Measurements from ENCODE around the gene TAOK1. TPM values are rescaled to one million over a fixed set of nuclear protein-coding genes. Genes with fewer than 3 reads are reported as not detected.
A peak's percentile ranks its signal among the peaks of the same experiment; 100 is the strongest.
"Not testable (repeated sequence)": the region's sequence is repeated elsewhere in the genome, so short reads cannot be mapped to it uniquely, and the experiment has no call there.

The TAOK1 gene
- total RNA-seq, 1 donor from 2014 or later = 63.6 TPM

- DNase-seq = no peak
These were observed 55.7 kb downstream of the TAOK1 start for GRCh38 chr17:29445844-29446243.

DNA sequence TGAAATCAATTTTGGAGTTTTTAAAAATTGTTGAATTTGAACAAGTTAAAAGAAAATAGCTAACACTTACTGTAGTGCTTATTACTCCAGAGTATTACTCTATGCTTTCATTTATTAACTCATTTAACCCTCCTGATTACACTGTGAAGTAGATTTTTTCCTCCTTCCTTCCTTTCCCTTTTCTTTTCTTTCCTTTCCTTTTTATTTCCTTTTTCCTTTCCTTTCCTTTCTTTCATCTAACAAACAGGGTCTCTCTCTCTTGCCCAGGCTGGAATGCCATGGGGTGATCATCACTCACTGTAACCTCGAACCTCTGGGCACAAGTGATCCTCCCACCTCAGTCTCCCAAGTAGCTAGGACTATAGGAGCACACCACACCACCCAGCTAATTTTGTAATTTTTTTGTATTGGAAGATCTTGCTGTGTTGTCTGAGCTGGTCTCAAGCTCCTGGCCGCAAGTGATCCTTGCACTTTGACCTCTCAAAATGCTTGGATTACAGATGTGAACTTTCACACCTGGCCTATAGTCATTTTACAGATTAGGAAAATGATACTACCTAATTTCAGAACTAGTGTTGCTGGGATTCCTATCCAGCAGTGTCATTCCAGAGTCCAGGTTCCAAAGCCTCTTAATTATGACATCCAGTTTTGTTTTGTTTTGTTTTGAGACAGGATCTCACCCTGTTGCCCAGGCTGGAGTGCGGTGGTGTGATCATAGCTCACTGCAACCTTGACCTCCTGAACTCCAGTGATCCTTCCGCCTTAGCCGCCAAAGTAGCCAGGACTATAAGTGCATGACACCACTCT lies 59.9 kb downstream of the TAOK1 start:
- DNase-seq = no peak

DNA sequence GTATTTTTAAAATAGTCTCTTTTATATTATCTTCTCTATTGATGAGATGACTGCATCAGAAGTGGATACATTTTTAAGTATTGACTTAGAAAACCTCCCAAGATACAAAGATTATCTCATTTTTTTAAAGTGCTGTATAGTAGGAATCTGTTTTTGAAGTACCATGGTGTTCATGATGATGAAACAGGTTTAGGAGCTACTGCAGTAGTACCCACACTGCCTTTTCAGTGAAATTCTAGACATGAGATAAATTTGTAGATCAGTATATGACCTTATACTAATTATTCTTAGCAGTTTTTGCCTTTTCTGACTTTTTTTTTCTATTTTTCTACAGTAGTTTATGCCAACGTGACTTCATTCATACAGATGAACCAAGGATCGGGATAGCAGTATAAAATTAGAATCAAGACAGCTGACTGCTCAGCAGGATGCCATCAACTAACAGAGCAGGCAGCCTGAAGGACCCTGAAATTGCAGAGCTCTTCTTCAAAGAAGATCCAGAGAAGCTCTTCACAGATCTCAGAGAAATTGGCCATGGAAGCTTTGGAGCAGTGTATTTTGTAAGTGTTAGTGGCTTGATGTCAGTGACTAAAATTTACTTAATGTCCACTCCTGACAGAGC lies 61.1 kb downstream of the TAOK1 start:
- DNase-seq = peak; percentile 37

DNA sequence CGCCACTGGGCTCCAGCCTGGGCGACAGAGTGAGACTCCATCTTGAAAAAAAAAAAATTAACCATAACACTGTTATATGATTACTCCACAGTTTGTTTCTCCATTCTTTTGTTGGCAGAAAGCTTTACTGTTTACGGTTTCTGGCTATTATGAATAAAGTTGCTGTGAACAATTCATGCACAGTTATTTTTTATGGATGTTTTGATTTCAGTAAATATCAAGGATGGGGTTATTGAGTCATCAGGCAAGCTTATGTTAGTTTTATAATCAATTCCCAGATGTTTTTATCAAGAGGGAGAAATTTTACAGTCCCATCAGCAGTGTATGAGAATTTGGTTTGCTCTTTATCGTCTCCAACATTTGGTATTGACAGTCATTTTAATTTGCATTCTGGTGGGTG lies 67.9 kb downstream of the TAOK1 start:
- no peak for DNase-seq

- no peak for DNase-seq
These were observed 71.5 kb downstream of the TAOK1 start for GRCh38 chr17:29461483-29462206.

GRCh38 chr17:29469276-29469675 lies 79.1 kb downstream of the TAOK1 start:
- no peak for DNase-seq

GRCh38 chr17:29473437-29473836 lies 83.3 kb downstream of the TAOK1 start:
- not testable (repeated sequence) for DNase-seq

GRCh38 chr17:29474297-29474696 lies 84.1 kb downstream of the TAOK1 start:
- DNase-seq = no peak

- no peak for DNase-seq
These were observed 85.7 kb downstream of the TAOK1 start for GRCh38 chr17:29475891-29476290.

GRCh38 chr17:29480249-29480928 lies 90.2 kb downstream of the TAOK1 start:
- not testable (repeated sequence) for DNase-seq

DNA sequence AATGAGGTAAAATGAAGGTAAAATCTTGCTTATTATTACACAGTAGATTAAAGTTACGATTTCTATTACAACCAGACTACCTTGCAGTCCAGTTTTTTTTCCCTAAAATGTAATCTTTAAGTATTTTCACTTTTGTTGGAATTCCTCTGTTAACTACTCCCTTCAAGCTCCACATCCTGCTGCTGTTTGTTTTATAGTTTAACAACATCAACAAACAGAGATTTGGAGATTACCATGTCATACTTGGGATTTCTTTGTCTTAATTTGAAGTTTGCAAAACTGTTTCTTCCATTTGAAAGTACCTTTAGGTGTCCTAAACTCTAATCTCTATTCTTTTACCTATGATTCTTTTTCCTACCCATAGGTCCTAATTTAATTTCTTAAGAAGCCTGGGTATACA lies 93.3 kb downstream of the TAOK1 start:
- no peak for DNase-seq

DNA sequence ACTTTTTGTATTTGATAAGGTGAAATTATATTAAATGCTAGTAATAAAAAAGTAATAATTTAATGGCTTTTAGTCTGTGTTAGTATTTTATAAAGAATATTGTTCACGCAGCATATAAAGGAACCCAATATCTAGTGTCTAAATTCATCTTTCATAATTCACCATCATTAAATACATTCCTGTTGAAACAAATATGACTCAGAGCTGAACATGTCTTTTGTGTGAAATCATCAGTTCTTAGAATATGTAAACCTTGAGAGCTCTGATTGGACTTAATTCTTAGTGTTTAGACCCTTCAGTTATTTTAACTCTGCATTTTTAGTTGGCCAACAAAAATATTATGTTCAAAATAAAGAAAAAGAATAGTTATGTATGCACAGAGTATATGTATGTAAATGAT lies 104.8 kb downstream of the TAOK1 start:
- no peak for DNase-seq

DNA sequence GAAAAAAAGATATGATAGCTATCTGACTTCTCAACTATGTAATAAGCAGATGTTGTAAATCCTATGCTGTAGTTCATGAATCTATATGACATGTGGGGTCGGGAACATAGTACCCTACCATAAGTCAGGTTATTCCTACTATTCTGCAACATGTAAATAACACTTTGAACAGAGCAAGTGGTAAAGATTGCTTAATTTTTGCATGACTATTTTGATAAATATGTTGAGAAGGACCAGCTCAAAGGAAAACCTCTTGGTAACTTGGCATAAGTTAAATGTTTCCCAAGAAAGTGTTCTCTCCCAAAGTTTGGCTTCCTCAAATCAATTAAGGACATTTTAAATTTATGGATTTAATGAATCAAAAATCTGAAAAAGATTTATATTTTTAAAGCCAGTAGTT lies 114.5 kb downstream of the TAOK1 start:
- DNase-seq = no peak

DNA sequence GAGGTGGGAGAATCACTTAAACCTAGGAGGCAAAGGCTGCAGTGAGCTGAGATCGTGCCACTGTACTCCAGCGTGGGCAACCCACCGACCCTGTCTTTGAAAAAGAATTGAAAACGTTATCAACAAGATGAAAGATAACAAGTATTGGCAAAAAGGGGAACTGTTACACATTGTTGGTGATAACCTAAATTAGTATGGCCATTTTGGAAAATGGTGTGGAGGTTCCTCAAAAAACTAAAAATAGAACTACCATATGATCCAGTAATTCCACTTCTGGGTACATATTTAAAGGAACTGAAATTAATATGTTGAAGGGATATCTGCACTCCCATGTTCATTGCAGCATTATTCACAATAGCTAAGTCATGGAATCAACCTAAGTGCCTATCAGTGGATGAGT lies 115.7 kb downstream of the TAOK1 start:
- DNase-seq = no peak

- DNase-seq = no peak
These were observed 120.8 kb downstream of the TAOK1 start for GRCh38 chr17:29510953-29511352.

DNA sequence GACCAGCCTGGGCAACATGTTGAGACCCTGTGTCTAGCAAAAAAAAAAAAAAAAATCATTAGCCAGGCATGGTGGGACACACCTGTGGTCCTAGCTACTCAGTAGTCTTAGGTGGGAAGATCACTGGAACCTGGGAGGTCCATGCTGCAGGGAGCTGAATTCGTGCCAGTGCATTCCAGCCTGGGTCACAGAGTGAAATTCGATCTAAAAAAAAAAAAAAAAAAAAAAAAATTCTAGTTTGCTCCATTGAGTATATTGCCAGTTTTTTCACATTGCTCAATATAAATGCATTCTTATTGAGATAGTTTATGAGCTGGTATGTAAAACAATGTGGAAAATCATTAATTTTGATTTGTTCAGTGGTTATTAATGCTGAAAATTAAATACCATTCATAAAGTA lies 124.6 kb downstream of the TAOK1 start:
- DNase-seq = no peak

DNA sequence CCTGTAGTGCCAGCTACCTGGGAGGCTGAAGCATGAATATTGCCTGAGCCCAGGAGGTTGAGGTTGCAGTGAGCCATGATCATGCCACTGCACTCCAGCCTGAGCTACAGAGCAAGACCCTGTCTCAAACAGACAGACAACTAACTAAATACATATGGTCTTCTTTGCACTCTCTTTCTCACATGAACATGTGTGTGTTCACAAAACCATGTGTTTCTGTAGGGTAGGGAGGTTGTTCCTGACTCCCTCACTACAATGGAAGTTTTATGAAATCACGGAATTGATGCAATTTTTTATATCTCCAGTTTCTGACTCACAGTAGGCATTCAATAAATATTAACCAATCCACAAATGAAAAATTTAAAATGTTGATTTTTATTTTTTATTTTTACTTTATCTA lies 128.2 kb downstream of the TAOK1 start:
- no peak for DNase-seq

DNA sequence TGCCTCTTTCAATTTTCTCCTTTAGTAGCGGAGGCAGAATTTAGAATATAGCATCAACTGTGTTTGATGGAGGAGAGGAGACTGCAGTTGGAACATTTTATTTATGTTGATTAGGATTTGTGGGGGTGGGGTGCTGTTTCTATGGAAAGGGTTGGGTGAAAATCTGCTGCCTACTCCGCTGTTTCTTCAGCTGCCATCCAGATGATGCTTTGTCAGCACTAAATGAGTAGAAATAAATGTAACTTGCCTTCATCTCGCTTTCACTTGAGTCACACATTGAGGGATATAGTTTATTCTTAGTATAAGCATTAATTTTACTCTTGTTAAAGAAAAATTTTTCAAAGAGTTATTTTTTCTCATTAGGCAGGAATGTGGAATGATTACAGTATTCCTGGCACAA lies 134.5 kb downstream of the TAOK1 start:
- no peak for DNase-seq

- DNase-seq = no peak
These were observed 136.2 kb downstream of the TAOK1 start for GRCh38 chr17:29526322-29526721.

GRCh38 chr17:29533976-29534375 lies 143.8 kb downstream of the TAOK1 start:
- no peak for DNase-seq

- no peak for DNase-seq
These were observed 153.9 kb downstream of the TAOK1 start for GRCh38 chr17:29544066-29544465.

- DNase-seq = no peak
These were observed 155.9 kb downstream of the TAOK1 start for GRCh38 chr17:29546085-29546484.

DNA sequence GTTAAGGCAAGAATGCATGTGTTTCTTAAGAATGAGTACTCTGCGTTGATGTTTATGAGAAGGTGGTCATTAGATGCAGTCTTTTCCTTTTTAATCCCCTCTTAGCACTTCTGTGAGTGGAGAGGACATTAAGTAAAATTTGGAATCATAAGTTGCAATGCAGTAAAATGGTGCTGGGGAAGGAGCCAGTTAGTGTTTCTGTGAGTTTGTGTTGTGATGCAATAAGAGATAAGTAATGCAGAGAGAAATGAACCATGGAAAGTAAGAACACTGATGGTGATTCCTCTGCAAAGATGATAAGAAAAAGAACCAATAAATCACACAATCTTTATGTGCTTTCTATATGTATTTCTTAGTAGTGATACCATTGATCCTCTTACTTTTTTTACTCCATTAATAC lies 156.7 kb downstream of the TAOK1 start:
- DNase-seq = no peak
